ENCODE measurements around the gene ABHD16A.
A peak's percentile ranks its signal among the peaks of the same experiment; 100 is the strongest.

ABHD16A gene

DNA sequence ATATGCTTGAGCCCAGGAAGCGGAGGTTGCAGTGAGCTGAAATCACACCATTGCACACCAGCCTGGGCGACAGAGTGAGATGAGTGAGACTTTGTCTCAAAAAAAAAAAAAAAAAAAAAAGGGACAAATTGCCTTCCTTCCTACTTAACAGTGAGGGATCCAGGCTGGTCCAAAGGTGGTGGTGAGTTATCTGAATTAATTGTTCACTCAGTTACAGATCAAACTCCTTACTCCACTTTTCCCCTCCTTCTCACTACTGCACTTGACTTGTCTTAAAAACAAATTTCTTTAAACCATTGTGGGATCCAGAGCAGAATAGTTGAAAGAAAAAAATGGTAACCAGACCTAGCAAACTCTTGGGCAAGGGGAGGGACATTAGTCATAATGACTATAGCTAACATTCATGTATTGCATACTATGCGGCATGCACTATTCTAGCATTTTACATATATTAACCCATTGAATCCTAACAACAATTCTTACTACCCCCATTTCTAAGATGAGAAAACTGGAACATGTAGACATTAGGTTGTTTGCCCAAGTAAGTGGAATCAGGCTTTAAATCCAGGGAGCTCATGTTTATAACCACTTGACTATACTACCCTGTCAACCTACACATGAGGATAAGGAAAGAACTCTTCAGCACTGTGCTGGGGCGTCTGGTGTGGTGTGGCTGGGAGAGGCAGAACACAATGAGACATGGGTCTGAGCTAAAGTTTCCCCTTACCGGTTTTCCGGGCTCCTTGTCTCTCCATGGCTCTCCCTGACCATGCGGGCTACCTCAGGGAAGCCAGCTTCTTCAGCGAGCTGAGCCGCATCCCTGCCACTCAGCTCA lies 39.8 kb downstream of the ABHD16A start:
- DNase-seq (ENCODE audit: low spot score) (no peak), FAIRE-seq (no peak)

DNA sequence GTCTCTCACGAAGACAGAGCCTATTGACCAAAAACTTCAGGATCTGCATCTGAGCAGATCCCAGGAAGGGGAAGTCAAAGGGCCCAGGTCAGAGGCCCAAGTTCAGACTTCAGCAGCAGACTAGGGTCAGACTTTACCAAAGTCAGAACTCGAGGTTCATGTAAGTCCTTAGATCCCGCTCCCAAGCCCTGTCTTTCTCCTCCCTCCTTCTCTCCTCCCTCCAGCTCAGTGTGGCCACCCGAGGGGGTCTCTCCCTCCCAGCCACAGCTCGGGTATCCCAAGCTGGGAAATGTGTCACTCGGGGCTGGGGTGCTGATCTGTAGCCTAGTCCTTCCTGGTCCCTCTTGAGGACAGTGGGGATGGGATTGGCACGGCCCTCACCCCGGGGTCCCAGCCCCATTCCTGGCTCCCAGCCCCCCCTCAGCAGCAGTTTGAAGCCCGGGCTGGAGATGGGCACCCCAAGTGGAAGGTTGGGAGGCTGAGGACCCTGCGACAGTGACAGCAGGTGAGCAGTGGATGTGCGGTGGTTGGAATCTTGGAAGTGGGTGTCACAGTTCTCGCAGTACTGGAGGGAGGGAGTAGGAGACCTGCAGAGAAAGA lies 40.9 kb downstream of the ABHD16A start:
- FAIRE-seq: no peak
- no peak for DNase-seq (ENCODE audit: low spot score)

DNA sequence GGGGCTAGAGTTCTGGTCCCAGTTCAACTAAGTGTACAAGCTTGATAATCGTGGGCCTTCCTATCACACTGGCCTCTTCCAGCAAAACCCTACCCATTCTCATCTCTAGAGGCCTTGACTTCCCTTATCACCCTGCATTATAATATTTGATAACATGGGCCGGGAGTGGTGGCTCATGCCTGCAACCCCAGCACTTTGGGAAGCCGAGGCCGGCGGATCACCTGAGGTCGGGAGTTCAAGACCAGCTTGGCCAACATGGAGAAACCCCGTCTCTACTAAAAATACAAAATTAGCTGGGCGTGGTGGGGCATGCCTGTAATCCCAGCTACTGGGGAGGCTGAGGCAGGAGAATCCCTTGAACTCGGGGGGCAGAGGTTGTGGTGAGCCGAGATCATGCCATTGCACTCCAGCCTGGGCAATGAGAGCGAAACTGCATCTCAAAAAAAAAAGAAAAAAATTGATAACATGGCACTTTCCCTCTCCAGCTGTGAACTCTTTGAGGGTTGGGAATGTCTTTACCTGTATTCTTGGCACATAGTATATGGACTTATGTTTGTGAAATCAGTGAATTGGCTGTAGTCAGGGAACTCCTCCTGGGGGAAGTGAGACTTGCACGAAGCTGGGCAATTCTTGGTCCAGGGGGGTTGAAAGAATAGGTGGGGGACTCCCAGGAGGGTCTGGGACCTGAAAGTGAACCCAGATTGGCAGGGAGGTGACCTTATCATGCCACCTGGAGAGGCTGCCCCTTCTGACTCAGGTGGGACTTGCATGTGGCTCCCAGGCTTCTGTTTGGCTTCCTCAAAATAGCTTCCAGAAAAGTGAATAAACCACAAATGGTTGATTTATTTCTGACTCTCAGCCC lies 41.6 kb downstream of the ABHD16A start:
- DNase-seq (ENCODE audit: low spot score) (no peak), FAIRE-seq (no peak)

DNA sequence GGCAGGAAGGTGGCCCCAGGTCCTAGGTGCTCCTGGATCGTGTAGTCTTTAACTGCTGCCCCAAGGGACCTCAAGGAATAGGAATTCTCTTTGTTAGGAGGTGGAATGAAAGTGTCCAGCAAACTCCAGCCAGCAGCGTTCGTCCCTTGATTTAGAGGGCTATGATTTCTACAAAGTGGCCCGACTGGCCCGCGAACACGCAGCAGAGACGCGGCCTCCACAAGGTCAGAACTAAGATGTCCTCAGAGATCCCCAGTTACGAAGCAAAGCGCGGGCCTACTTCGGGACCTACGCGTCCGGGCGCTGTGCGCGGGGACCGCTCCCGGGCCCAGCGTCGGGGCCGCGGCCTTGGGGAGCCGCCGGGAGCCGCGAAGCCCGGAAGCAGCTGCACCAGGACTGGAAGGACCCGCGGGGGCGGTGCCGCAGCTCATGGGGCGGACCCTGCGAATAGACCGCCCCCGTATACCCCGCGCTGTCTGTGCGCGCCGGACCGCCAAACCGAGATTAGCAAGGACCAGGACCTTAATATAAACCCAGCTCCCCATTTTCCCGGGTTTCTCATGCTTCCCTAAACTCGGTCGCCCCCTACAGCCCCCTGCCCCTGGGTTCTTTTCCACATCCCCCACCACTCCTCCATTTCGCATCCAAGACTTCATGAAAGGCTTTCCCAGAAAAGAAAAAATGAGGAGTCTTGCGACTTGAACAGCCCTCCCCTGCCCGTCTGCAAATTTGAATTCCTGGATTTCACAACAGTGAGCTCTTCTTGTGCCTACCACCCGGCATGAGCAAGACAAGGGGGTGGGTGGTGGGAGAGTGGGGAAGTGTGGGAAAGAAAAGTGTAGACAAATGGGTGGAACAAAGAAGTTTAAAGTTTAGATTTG lies 42.5 kb downstream of the ABHD16A start, which contains the start of gene C6orf47:
TSS of gene C6orf47 (minus strand) at position 398 of the 881 bp plus-strand sequence. CDS start 831 bp downstream, outside the sequence.
- DNase-seq (ENCODE audit: low spot score) (peak; percentile 58), FAIRE-seq (no peak)

DNA sequence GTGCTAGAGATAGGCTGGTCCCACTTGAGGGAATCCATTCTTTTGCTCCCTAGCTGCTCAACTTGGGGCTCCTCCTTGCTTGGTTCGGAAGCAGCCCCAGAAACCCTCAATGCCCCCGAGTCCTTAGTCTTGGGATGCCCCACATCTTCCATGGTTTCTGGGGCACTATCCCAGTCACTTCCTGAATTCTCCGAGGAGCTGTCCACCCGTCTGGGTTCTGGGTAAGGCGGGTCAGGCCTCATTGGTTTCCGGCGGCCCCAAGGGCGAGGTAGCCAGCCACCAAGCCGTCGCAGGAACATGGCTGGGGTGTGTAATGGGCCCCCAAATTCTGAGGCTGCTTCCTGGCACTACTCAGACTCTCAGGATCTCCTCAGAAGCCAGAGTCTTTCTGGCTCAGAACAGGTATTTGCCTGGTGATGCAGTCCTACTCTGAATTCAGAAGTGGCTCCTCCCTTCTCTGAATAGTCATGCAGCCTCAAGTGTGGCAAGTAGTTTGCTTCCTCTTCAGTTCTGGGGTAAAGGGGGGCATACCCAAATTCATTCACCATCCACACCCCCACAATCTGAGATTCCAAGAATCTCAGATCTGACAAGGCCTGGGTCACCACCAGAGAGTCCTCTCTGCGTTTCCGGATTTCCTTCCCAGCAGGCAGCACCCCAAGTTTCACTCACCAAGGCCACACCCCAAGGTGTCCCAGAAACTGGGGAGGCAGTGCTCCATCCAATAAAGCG lies 43.3 kb downstream of the ABHD16A start:
- FAIRE-seq (no peak), DNase-seq (ENCODE audit: low spot score) (no peak)

DNA sequence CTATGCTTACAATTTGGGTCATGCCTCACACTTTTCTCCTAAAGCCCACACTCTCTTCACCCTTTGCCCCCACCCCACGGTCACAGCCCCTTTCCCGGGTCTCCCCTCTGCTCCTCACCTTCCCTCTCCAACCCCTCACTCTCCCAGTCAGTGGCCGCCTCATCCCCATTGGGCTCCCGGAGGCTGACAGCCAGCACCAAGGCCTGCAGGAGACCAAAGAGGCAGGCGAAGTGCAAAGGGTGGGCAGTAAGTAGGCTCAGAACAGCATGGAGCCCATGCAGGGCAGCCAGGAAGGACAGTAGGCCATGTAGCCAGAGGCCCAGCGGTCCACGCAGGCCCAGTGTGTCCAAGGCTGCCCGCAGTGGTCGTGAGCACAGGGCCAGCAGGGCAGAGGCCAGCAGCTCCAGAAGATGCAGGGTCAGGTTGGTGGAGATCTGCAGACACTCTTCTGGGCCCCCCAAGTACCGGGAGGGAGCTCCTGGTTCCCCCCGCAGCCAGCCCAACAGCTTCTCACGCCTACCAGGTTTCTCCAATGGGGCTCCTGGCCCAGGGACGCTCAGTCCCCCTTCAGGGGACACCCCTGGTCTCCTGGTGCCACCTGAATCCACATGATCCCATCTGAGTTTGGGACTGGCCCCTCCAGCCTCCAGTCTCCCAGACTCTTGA lies 44.0 kb downstream of the ABHD16A start:
- FAIRE-seq (no peak), DNase-seq (ENCODE audit: low spot score) (no peak)

DNA sequence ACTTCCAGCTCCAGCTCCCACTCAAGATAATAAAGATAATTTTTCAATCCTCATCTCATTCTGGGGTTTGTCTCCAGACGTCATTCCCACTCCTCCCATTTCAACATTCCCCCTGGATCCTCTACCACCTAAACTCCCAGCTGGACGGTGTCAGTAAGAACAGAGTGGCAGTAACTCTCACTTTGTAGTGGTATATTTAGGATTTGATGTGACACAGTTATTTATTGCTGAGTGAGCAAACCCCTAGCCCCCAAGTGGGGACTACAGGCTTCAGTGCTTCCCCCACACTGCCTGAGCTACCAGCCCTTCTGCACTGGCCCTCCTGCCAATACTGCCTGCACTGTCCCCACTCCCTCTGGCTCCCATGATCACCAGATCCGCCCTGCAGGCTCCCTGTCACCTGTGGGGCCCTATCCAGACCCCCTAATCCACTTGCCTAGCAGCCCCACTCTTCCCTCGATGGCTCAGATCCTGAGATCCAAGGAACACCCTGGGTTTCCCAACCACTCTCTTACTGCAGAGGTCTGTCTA lies 44.9 kb downstream of the ABHD16A start:
- DNase-seq (ENCODE audit: low spot score) (no peak), FAIRE-seq (no peak)

DNA sequence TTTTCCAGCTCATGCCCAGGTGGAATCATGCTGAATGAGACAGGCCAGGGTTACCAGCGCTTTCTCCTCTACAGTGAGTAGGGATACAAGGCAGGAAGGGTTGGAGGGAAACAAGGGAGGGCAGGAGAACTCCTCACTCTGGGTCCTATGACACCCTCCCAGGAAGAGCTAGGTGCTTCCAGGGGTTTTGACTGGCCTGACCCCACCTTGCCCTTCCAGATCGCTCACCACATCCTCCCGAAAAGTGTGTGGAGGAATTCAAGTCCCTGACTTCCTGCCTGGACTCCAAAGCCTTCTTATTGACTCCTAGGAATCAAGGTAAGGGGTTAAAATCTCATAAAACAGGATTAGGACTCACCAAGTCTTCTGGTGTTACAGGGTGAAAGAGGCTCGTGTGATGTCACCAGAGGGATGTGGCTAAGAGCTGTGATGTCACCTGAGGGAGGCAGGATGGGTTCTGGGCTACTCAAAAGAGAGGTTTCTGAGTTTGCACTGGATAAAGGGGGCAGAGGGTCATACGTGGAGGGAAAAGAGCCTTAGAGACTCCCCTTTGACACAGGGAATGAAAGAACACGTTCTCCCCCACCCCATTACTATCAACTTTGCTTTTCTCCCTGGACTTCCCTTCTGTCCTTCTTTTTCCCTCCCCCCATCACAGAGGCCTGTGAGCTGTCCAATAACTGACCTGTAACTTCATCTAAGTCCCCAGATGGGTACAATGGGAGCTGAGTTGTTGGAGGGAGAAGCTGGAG lies 45.5 kb downstream of the ABHD16A start:
- DNase-seq (ENCODE audit: low spot score): no peak

DNA sequence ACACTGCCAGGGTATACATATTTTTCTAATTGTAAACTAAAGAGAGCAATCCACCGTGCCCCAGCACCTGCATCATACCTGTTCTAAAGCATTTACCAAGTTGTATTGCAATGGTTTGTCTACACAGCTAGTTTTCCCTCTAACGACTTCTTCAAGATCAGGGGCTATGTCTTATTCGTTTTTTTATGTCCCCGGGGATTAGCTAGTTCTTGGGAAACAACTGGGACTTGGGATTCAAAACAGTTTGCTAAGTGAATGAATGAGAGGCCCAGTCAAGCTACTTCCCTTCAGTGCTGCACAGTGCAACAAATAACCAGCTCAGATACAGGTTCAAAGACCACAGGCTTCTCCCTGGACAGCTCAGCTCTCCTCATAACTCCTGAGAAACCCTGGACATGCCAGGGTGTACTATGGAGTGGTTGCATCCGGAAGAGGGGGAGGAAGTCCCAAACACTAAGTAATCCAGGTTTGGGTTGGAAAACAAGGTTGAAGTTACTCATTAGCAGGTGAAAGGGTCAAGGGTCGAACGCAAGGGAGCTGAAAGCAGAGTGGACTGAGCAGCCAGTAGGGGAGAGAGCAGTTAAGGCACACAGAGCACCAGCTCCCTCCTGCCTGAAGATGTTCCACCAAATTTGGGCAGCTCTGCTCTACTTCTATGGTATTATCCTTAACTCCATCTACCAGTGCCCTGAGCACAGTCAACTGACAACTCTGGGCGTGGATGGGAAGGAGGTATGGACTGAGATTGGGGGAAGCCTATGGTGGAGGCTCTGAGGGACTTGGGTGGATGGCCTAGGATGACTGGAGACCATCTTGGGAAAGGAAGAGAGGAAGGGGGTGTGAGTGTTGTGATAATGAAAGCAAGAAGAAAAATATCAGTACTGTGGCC lies 47.5 kb downstream of the ABHD16A start, which contains the start of gene APOM:
TSS of gene APOM (plus strand) at position 546 of the 889 bp plus-strand sequence. CDS start at position 619, 73 bp downstream.
- DNase-seq (ENCODE audit: low spot score) (no peak), FAIRE-seq (no peak)

More for the DNA sequence above, 45.5 kb downstream of the ABHD16A start:
- FAIRE-seq: no peak

DNA sequence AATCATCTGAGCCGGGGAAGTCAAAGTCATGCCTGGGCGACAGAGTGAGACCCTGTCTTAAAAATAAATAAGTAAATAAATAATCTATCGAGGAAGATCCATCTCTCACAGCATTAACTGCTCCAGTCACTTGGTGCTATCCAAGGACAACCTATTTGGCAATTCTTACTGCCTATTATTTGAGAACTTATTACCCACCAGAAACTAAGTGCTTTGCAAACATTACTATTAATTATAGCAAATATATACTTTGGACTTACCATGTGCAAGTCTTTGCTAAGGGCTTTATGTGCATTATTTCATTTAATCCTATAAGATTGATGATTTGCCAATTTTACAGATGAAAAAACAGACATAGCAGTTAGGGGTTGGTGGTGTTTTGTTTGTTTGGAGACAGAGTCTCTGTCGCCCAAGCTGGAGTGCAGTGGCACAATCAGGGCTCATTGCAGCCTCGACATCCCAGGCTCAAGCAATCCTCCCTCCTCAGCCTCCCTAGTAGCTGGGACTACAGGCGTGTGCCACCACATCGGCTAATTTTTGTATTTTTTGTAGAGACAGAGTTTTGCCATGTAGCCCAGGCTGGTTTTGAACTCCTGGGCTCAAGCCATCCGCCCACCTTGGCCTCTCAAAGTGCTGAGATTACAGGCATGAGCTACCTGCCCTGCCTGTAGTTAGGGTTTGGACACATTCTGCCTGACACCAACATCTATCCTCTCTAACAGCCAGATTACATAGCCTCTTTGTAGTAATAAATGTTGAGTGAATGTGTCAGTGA lies 48.4 kb downstream of the ABHD16A start:
- no peak for DNase-seq (ENCODE audit: low spot score)
- FAIRE-seq: no peak

DNA sequence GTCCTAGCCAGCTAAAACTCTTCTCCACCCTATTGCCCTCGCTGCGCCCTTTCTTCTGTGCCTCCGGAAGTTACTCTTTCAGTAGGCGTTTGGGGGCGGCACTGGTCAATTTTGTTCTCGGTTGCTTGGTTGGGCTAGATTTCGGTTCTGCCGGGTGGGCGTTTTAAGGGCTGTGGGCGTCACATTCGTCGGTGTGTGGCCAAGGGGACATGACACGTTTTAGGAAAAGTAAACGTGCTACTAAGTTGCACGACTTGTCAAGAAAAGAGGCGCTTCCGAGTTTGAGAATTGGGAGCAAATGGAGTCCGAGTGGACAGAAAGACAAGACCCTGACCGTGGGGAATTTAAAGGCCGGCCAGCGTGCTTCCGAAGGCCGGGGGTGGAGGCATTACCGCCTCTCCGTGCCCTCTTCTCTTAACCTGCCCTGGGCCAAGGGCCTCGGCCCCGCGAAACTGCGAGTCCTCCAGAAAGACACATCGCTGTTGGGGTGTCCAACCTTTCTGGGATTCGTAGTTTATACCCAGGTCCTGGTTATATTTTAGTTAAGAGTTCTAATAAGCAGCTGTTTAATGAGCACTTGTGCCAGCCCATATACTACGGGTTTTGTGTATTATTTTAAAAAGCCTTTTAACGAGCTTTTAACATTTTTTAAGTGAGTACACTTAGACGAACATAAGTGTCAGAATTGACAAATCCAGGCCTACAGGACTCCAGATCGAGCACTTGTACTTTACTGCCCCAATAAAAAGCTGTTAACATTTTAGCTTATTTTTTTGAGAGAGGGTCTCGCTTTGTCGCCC lies 50.0 kb downstream of the ABHD16A start:
- FAIRE-seq: peak; percentile 30
- no peak for DNase-seq (ENCODE audit: low spot score)

DNA sequence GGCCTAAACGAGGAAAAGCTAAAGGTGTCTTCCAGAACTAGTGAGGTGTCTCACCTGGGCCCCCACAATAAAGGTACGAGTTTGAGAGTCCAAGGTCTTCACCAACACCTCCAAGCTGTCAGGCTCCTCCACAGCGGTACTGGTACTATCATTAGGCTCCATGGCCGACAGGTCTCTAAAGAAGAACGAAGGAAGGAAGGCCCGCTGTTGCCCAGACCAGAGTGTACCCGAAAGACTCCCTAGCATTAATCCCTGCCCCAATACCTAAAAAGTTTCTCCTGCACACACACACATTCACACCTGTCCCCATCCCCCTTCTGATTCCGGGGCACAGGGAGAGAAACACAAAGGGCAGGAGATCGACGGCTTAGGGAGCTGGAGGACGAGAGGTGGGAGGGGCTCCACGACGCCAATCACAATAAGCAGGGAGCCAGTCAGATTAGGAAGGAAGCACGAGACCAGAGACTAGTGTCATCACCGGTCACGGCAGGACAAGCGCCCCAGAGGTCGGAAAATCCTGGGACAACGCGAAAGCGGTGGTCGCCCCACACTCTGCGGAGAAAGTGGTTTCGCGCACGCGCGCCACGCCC lies 51.4 kb downstream of the ABHD16A start:
- FAIRE-seq: no peak

DNA sequence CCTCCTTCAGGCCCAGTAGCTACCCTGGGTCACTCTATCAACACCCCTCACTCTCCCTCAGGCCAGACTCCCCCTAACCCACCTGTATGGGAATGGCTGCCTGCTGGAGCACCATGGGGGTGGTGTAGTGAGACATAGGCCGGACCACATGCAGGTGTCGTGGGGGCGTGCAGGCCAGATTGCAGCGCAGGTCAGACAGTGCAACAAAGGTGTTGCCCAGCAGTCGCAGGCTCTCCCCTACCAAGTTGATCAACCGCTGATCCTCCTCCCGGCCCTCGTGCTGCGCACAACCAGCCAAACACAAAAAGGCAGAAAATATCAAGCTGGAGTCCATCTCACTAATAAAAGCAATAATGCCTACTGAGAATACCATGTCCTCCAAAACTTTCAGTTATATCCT lies 57.8 kb downstream of the ABHD16A start:
- DNase-seq (ENCODE audit: low spot score): no peak
- no peak for FAIRE-seq

More for the DNA sequence above, 51.4 kb downstream of the ABHD16A start:
- peak; percentile 51 for DNase-seq (ENCODE audit: low spot score)

DNA sequence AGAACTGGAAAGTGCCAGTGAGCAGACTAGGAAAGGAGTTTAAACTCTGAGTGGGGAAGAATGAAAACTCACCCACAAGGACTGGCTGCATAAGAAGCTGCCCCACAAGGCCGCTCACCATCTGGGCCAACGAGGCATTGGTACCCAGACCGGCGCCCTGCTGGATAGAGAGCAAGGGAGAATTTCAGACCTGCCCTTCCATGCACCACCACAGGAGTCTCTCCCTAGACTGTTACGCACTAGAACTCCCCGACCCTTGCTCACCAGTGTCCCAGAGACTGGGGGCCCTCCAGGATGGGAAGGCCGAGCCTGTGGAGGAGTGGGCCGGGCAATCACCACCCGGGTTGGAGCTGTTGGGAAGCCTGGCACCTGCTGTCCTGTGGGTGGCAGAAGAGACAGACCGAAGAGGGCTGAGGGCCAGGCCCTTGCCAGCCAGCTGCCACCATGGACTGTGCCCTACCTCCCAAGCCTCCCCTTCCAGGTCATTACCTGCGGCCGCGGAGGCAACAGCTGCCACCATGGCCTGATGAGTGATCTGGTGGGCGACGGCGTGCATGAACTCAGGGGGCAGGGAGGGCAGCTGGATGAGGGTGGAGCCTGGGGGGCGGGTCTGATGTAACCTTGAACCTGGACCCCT lies 59.2 kb downstream of the ABHD16A start:
- FAIRE-seq: no peak
- DNase-seq (ENCODE audit: low spot score): no peak

All from RCC 7860 (cell line).